ENCODE measurements around the gene SLC16A1. TPM values are rescaled to one million over a fixed set of nuclear protein-coding genes. Genes with fewer than 3 reads are reported as not detected.

Gene SLC16A1, protein sequence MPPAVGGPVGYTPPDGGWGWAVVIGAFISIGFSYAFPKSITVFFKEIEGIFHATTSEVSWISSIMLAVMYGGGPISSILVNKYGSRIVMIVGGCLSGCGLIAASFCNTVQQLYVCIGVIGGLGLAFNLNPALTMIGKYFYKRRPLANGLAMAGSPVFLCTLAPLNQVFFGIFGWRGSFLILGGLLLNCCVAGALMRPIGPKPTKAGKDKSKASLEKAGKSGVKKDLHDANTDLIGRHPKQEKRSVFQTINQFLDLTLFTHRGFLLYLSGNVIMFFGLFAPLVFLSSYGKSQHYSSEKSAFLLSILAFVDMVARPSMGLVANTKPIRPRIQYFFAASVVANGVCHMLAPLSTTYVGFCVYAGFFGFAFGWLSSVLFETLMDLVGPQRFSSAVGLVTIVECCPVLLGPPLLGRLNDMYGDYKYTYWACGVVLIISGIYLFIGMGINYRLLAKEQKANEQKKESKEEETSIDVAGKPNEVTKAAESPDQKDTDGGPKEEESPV
- total RNA-seq (ENCODE audit: low replicate concordance) = 136 and 149 TPM in 2 replicates

DNA sequence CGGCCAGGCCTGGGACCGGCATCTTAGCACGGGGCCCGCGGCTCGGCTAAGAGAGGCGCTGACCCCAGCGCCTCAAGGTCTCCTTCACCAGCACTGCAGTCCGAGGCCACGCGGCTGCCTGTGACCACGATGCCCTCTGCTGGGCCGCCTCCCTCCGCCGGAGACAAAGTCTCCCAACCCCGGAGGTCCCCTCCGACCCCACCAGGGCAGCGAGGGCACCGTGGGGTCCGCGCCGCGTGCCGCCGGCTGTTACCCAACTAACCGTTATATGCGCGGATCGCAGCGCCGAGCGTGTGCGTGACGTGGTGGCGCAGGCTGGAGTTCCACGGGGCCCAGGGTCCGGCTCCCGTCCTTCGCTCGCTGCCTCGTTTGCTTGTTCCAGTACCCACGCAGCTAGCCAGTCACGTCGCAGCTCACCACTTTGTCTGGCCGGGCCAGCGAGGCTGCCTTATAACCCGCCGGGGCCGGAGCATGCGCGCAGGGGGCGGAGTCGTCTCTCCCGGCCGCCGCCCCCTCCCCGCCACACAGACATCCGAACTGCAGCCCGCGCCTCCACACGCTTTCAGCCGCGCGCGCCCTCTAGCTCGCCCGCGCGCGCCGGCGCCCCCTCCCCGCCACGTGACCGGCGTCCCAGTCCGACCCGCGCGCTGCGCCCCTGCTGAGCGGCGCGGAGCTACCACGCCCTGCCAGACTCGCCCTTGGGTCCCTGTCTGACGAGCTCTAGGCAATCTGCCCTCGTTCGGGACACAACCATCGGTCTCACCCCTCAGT is at the start of gene SLC16A1:
Gene SLC16A1 (minus strand): TSS at position 424 of the 771 bp plus-strand sequence. CDS start 26,888 bp downstream, outside the sequence.
- H3K4me1 Mint-ChIP-seq = peaks cover 36% of the 10 kb centered on the region

DNA sequence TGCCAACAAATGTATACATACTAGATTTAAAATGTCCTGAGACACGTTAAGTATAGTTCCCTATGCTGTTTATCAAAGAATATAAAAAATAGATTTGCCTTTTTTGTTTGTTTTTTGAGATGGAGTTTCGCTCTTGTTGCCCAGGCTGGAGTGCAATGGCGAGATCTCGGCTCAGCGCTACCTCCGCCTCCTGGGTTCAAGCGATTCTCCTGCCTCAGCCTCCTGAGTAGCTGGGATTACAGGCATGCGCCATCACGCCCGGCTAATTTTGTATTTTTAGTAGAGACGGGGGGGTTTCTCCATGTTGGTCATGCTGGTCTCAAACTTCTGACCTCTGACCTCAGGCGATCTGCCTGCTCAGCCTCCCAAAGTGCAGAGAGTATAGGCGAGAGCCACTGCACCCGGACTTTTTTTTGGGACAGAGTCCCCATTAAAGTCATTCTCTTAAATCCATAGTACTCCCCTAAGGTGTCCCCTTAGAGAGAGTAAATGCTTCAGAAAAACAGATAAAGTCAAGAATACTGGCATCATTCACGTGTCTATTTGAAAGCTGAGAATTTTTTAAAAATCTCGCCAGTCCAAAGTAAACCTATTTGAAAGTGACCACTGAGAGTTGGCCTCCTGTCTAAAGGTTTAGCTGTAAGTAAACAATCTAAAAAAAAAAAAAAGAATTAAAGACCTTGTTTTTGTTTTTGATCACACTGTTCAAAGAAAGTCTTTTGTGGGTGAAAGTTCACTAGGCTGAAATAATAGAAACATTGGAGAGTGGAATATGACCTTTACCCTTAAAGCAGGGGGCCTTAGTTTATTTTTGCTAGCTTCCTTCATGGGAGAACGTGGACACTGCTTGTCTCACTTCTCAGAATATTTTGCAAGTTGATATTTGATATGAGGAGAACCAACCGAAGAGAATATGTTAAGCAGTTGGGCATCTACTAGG is 48.0 kb upstream of the SLC16A1 start:
- no peak overlapping the region for H3K27ac ChIP-seq
- no peak overlapping the region for H3K27ac Mint-ChIP-seq

More for the DNA sequence above, at the start of gene SLC16A1:
- peak; percentile 95 for DNase-seq (ENCODE audit: low spot score)
- no peak for TF ChIP-seq EZH2 (IDR thresholded peaks at IDR 0.05)
- TF ChIP-seq, protein P1, sequence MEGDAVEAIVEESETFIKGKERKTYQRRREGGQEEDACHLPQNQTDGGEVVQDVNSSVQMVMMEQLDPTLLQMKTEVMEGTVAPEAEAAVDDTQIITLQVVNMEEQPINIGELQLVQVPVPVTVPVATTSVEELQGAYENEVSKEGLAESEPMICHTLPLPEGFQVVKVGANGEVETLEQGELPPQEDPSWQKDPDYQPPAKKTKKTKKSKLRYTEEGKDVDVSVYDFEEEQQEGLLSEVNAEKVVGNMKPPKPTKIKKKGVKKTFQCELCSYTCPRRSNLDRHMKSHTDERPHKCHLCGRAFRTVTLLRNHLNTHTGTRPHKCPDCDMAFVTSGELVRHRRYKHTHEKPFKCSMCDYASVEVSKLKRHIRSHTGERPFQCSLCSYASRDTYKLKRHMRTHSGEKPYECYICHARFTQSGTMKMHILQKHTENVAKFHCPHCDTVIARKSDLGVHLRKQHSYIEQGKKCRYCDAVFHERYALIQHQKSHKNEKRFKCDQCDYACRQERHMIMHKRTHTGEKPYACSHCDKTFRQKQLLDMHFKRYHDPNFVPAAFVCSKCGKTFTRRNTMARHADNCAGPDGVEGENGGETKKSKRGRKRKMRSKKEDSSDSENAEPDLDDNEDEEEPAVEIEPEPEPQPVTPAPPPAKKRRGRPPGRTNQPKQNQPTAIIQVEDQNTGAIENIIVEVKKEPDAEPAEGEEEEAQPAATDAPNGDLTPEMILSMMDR (IDR thresholded peaks at IDR 0.05) = peak; percentile 25
- peaks cover 40% of the 10 kb centered on the region for H4K20me1 ChIP-seq (ENCODE audit: low read depth)
- peak within 1 kb of the TSS; percentile 73 for H3K27ac ChIP-seq
- peak within 1 kb of the TSS; percentile 37 for H3K9ac ChIP-seq
- H3K4me3 ChIP-seq = peak within 1 kb of the TSS; percentile 69
- peak within 1 kb of the TSS; percentile 97 for H2AFZ ChIP-seq (replicated peaks)
- H3K79me2 ChIP-seq (ENCODE audit: low read depth) = peaks cover 90% of the 10 kb centered on the region
- peaks cover 47% of the 10 kb centered on the region for H3F3A ChIP-seq (ENCODE audit: low read depth)
- H3K4me1 ChIP-seq = peaks cover 40% of the 10 kb centered on the region
- peaks cover 2% of the 10 kb centered on the region for H3K36me3 ChIP-seq
- H3K27ac Mint-ChIP-seq = peak within 1 kb of the TSS; percentile 93
- H3K27me3 Mint-ChIP-seq (ENCODE audit: insufficient read depth, low read depth) = peaks cover 4% of the 10 kb centered on the region
- no peaks in the 10 kb centered on the region for H3K27me3 ChIP-seq
- H3K4me2 ChIP-seq = peak within 1 kb of the TSS; percentile 91
- H3K4me3 Mint-ChIP-seq = peak within 1 kb of the TSS; percentile 98
- peaks cover 3% of the 10 kb centered on the region for H3K9me3 Mint-ChIP-seq
- H3K36me3 Mint-ChIP-seq = peaks cover 19% of the 10 kb centered on the region
- H3K9me3 ChIP-seq (ENCODE audit: low read depth) = no peaks in the 10 kb centered on the region

GRCh38 chr1:113002297-113002696 is 46.3 kb upstream of the SLC16A1 start:
- Histone ChIP-seq H3K9me3 (ENCODE audit: low read depth) (no peaks in the 10 kb centered on the region), H3K79me2 (ENCODE audit: low read depth) (no peaks in the 10 kb centered on the region), H3K4me2 (no peak overlapping the region), H3K36me3 (no peaks in the 10 kb centered on the region), H3K4me1 (peaks cover 7% of the 10 kb centered on the region), H3F3A (ENCODE audit: low read depth) (no peaks in the 10 kb centered on the region), H3K27me3 (no peaks in the 10 kb centered on the region), H4K20me1 (ENCODE audit: low read depth) (no peaks in the 10 kb centered on the region), H3K9ac (no peak overlapping the region), H3K4me3 (no peak overlapping the region), H2AFZ (replicated peaks) (no peak overlapping the region), H3K27ac (no peak overlapping the region)
- DNase-seq (ENCODE audit: low spot score) = no peak
- H3K27me3 Mint-ChIP-seq (ENCODE audit: insufficient read depth, low read depth) = peaks cover 2% of the 10 kb centered on the region
- H3K4me3 Mint-ChIP-seq = no peak overlapping the region
- H3K9me3 Mint-ChIP-seq = no peaks in the 10 kb centered on the region
- TF ChIP-seq EZH2 (IDR thresholded peaks at IDR 0.05) (no peak), EZH2phosphoT487 (IDR thresholded peaks at IDR 0.05) (no peak)
- TF ChIP-seq, protein P1 (IDR thresholded peaks at IDR 0.05) = no peak
- no peak overlapping the region for H3K27ac Mint-ChIP-seq
- H3K4me1 Mint-ChIP-seq = peaks cover 12% of the 10 kb centered on the region
- H3K36me3 Mint-ChIP-seq = peaks cover 5% of the 10 kb centered on the region

More for the DNA sequence above, 48.0 kb upstream of the SLC16A1 start:
- Mint-ChIP-seq H3K36me3 (peaks cover 7% of the 10 kb centered on the region), H3K27me3 (ENCODE audit: insufficient read depth, low read depth) (peaks cover 2% of the 10 kb centered on the region), H3K9me3 (no peaks in the 10 kb centered on the region), H3K4me1 (peaks cover 15% of the 10 kb centered on the region), H3K4me3 (no peak overlapping the region)
- Histone ChIP-seq H3K27me3 (no peaks in the 10 kb centered on the region), H3K9me3 (ENCODE audit: low read depth) (no peaks in the 10 kb centered on the region), H3K4me3 (no peak overlapping the region), H3K4me2 (peak overlapping the region; percentile 23), H3K79me2 (ENCODE audit: low read depth) (no peaks in the 10 kb centered on the region), H4K20me1 (ENCODE audit: low read depth) (no peaks in the 10 kb centered on the region), H3F3A (ENCODE audit: low read depth) (no peaks in the 10 kb centered on the region), H2AFZ (replicated peaks) (no peak overlapping the region), H3K9ac (no peak overlapping the region), H3K36me3 (no peaks in the 10 kb centered on the region), H3K4me1 (peaks cover 7% of the 10 kb centered on the region)
- no peak for DNase-seq (ENCODE audit: low spot score)
- TF ChIP-seq EZH2 (IDR thresholded peaks at IDR 0.05) (no peak), EZH2phosphoT487 (IDR thresholded peaks at IDR 0.05) (no peak)
- TF ChIP-seq, protein P1 (IDR thresholded peaks at IDR 0.05) = no peak
